GM19099 (cell line): ENCODE data around the gene TUBA4A.
A peak's percentile ranks its signal among the peaks of the same experiment; 100 is the strongest.

Experiments used
- POLR2A ChIP-seq: IDR thresholded peaks from 3 replicates; pipeline ENCODE4 v1.6.1; 2011; ENCODE audit warnings: low read depth; ENCODE audit not compliant: insufficient read length; ENCODE audit errors: extremely low read depth

TUBA4A gene

DNA sequence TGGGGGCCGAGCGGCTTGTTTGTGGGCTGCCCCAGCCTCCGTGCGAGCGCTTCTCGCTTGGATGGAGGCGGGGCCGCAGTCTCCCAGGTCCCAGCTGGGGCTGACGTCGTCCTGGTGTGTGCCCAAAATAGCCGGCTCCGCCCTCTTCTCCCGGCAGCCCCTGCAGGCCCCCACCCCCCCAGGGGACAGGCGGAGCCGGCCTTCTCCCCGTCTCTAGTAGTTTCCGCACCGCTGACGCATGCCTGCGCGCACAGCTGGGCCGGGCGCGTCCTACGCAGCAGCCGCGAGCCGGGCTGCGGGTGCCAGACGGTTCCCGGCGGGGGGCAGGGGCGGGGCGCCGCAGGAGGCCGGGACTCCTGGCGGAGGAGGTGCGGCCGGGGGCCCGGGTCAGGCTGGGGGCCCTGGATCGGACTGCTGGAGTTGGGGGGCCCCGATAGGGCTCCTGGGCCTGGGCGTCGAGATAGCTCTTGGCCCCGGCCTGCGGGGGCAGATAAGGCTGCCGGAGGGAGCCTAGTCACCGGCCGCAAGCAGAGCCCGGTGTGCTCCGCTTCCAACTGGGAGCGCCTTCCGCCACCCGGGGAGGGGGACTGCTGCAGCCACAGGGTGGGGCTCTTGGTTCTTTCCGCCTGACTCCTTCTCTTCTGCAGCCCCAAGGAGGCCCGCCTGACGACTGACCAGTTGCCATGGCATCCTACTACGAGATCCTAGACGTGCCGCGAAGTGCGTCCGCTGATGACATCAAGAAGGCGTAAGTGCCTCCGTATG lies 25.6 kb upstream of the TUBA4A start, which contains the start of gene DNAJB2:
Gene DNAJB2 (plus strand): TSS at position 216 of the 765 bp plus-strand sequence. CDS start 468 bp downstream, at position 684.
- peak; percentile 86 for TF ChIP-seq POLR2A

DNA sequence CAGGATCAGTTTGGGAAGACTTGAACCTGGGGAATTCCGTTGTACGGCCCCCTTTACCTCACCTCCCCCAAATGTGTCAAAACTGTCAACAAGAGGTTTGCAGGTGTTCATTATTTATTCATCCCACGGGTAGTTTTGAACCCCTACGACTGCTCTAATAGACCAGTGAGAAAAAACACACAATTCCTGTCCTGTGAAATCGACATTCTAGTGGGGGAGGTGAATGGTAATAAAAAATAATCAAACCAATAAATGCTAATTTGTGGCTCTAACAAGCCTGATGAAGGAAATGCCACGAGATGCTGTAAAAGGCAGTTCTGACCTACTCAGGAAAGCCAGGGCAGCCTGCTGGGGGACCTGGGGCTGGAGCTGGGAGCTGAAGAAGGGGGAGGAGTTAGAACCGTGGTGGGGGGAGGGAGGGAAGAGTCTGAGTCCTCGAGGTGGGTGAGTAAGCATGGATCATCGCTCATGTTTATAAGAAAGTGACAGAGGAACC lies 25.0 kb upstream of the TUBA4A start:
- TF ChIP-seq POLR2A, result no peak

DNA sequence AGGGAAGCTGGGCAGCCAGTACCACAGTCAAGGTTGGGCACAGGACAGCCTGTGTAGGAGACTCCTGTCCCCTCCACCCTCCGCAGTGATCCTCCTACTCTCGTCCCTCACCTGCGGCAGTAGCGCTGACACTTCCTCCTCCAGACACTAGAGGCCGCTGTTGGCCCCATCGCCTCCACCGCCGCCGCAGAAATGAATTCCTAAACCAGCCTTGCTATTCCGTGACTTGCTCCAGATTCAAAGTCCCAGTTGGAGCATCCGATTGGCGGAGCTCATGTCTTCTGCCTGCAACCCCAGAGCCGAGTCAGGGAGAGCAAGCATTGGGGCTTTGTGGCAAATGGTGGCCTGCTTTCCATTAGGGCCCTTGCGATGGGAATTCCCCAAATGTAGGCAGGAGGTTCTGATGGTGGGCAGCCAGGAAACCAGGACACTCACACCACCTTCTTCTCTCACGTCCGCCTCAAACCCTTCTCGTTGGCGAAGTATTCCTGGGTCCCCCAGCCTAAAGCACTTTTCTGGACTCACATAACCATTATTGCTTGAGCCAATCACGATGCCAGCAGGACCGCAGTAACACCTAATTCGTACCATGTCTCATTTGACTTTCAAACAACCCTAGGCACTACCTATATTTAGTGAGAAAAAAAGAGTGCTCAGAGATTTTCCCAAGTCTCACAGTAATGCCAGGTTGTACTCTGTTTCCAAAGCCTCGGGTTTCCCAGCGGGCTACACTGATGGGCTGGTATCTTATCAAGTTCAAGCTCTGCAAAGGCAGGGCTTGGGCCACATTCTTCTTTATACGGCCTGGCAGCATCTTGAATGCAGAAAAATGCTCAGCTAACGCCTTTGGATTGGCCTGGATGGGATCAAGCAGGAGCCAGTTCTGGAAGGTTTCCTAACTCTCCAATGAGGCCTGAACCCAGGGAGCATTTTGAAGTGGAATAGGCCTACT lies 24.3 kb upstream of the TUBA4A start:
- TF ChIP-seq POLR2A, result peak; percentile 54

GRCh38 chr2:219274361-219274921 lies 20.7 kb upstream of the TUBA4A start:
- TF ChIP-seq POLR2A, result no peak

DNA sequence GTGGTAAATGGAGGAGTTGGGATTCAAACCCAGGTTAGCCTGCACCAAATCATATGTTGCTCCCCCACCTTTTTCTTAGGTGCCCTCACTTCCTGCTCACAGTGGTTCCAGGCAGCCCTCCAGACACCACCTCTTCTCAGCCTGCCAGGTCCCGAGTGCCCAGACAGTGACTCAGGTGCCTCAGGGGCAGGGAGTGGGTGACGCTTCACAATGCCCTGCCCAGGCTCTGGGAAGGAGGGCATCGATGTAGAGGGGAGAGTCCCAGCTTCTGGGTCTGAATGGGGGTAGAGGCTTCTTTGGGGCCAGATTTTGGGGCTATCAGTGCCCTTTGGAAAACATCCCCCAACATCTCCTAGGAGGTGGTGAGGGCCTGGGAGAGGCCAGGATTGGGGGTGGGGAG lies 20.2 kb upstream of the TUBA4A start:
- no peak for TF ChIP-seq POLR2A

DNA sequence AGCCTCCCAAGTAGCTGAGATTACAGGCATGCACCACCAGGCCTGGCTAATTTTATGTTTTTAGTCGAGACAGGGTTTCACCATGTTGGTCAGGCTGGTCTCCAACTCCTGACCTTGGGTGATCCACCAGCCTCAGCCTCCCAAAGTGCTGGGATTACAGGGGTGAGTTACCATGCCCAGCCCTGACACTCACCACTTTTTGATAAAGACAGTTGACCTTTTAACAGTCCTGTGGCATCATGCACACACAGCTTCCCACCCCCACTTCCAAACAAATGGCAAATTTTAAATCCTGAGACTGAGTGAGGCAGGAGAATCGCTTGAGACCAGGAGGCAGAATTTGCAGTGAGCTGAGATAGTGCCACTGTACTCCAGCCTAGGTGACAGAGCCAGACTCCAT lies 19.3 kb upstream of the TUBA4A start:
- no peak for TF ChIP-seq POLR2A

- TF ChIP-seq POLR2A, result no peak
Measured at GRCh38 chr2:219272356-219272755, 18.6 kb upstream of the TUBA4A start.

- no peak for TF ChIP-seq POLR2A
Measured at GRCh38 chr2:219271021-219271420, 17.3 kb upstream of the TUBA4A start.

DNA sequence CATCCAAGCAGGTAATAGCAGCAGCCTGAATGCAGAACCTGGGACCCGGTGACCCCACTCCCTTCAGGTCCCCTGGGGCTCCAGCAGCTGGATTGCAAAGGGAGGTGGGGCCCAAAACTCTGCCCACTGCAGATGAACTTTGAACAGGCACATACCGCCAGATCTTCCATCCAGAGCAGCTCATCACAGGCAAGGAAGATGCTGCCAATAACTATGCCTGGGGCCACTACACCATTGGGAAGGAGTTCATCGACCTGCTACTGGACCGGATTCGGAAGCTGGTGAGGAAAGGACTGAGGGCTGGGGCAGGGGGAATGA lies 16.3 kb upstream of the TUBA4A start:
- no peak for TF ChIP-seq POLR2A

- no peak for TF ChIP-seq POLR2A
Measured at GRCh38 chr2:219269362-219270054, 15.8 kb upstream of the TUBA4A start.

- no peak for TF ChIP-seq POLR2A
Measured at GRCh38 chr2:219268294-219268693, 14.6 kb upstream of the TUBA4A start.

DNA sequence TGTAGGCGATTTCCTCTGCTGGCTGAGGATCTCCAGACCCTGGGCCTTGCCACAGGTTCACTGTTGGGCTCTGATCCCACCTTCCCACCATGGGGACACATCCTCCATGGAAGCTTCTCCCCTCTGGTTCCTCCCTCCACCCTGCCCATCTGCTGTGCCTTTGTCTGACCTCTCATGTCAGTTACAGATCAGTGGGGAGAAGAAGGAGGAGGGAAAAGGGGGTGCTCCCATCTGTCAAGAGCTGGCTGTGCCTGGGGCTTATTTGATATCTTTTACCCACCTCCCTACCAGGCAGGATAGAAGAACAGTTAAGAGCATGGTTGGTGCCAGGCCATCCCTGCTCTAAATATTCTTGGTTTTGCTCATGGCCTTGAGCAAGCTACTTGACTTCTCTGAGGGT lies 13.2 kb upstream of the TUBA4A start:
- no peak for TF ChIP-seq POLR2A

DNA sequence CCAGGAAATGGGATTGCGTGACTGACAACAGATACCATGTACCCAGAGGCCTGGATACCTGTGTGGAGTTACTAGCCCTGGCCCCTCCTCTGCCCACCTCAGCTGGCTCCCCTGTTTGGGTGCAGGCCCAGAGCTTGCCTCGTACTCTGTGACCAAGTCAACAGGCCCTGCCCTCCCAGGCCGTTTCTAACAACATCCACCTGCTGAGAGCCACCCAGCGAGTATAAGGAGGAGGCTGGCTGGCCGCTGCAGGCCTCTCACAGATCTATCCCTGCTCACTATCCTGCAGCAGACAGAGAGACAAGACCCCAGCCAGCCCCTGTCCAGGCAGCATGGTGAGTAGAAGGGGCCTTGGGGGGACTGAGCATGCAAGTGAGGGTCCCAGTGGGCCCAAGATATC lies 12.5 kb upstream of the TUBA4A start:
- no peak for TF ChIP-seq POLR2A

DNA sequence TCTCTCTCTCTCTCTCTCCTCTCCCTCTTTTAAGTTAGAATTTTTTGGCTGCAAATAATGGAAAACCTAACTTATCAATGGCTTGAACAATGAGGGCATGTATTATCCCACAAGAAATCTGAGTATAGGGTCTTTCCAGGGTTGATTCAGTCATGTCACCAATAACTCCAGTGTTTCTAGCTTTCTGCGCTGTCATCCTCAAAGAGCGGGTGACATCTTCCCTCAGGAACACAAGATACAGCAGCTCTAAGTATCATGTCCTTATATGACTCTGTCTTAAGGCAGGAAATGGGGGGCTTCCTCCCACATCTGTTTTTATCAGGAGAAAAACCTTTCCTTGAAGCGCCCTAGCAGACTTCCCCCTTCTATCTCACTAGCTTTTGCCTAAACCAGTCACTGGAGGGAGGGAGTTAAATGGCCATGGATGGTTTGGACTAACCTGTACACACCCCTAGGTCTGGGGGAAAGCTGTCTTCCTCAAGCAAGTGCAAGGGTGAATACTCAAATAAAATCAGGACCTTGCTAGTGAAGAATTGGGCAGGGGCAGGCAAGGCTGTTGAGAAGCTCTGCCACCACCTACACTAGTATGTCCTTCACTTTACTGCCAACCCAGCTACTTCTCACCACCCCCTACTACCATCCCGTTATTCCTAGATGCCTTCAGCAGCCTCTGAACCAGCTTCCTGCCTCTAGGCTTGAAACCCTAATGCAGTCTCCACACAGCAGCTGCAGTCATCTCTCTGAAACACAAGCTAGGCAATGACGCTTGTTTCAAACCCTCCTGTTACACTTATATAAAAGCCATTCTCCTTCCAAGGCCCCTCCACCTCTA lies 7.5 kb upstream of the TUBA4A start:
- no peak for TF ChIP-seq POLR2A
